Dermis microvascular lymphatic vessel endothelial cell (primary cell): Measurements from ENCODE around the gene CRLF1. TPM values are rescaled to one million over a fixed set of nuclear protein-coding genes. Genes with fewer than 3 reads are reported as not detected.
"Not testable (repeated sequence)": the region's sequence is repeated elsewhere in the genome, so short reads cannot be mapped to it uniquely, and the experiment has no call there.

Experiments used
- DNase-seq, 2 donors: peaks; one replicate each; pipeline versions ENCODE4 v3.0.0 to v3.0.0-alpha.2; 2010; ENCODE audit warnings: low read depth in 2 of 2
- total RNA-seq: library from RNA; depleted of rRNA; stranded (reverse); fragments of >200 nt; gene quantifications from 2 replicates; pipeline ENCODE4 v1.2.1, GENCODE V29; 2014

The CRLF1 gene
- total RNA-seq, 1 donor from 2014 or later = 0.13 TPM

GRCh38 chr19:18593367-18594095, 13.1 kb downstream of the CRLF1 start:
- no peak for DNase-seq

- not testable (repeated sequence) for DNase-seq
These were observed 13.9 kb downstream of the CRLF1 start for GRCh38 chr19:18592732-18593131.

- DNase-seq = no peak
These were observed 14.7 kb downstream of the CRLF1 start for GRCh38 chr19:18591735-18592385.

GRCh38 chr19:18590273-18591272, 16.0 kb downstream of the CRLF1 start:
- DNase-seq = peak in 1 of 2 donors; percentile 53

GRCh38 chr19:18589380-18590272, 17.0 kb downstream of the CRLF1 start:
- DNase-seq = peak in 1 of 2 donors; percentile 74

GRCh38 chr19:18588611-18589379, 17.8 kb downstream of the CRLF1 start, which contains the start of gene REX1BD:
TSS of gene REX1BD (plus strand) at chr19:18588798. CDS start at chr19:18588802, 4 bp downstream.
- DNase-seq = peak; percentile 64 to 84

- DNase-seq = no peak
These were observed 18.5 kb downstream of the CRLF1 start for GRCh38 chr19:18587962-18588610.

GRCh38 chr19:18587561-18587960, 19.0 kb downstream of the CRLF1 start:
- DNase-seq = no peak

GRCh38 chr19:18586306-18586705, 20.3 kb downstream of the CRLF1 start:
- no peak for DNase-seq

GRCh38 chr19:18580311-18580710, 26.3 kb downstream of the CRLF1 start:
- no peak for DNase-seq

- DNase-seq = no peak
These were observed 29.2 kb downstream of the CRLF1 start for GRCh38 chr19:18577365-18577914.

GRCh38 chr19:18576383-18576782, 30.2 kb downstream of the CRLF1 start:
- DNase-seq = no peak

- DNase-seq = no peak
These were observed 31.8 kb downstream of the CRLF1 start for GRCh38 chr19:18574691-18575291.

GRCh38 chr19:18571564-18572344, 34.8 kb downstream of the CRLF1 start, which contains the start of gene UBA52:
TSS of gene UBA52 (plus strand) at chr19:18571857. CDS start at chr19:18573301, 1,444 bp downstream.
- peak; percentile 88 to 98 for DNase-seq

GRCh38 chr19:18568367-18568766, 38.2 kb downstream of the CRLF1 start:
- no peak for DNase-seq

GRCh38 chr19:18566953-18567352, 39.6 kb downstream of the CRLF1 start:
- DNase-seq = no peak

- DNase-seq = peak in 1 of 2 donors; percentile 84
These were observed 44.5 kb downstream of the CRLF1 start for GRCh38 chr19:18562086-18562485.

GRCh38 chr19:18559685-18560084, 46.9 kb downstream of the CRLF1 start:
- DNase-seq = no peak
